ENCODE measurements around the gene CERS4.

Gene CERS4, protein sequence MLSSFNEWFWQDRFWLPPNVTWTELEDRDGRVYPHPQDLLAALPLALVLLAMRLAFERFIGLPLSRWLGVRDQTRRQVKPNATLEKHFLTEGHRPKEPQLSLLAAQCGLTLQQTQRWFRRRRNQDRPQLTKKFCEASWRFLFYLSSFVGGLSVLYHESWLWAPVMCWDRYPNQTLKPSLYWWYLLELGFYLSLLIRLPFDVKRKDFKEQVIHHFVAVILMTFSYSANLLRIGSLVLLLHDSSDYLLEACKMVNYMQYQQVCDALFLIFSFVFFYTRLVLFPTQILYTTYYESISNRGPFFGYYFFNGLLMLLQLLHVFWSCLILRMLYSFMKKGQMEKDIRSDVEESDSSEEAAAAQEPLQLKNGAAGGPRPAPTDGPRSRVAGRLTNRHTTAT

DNA sequence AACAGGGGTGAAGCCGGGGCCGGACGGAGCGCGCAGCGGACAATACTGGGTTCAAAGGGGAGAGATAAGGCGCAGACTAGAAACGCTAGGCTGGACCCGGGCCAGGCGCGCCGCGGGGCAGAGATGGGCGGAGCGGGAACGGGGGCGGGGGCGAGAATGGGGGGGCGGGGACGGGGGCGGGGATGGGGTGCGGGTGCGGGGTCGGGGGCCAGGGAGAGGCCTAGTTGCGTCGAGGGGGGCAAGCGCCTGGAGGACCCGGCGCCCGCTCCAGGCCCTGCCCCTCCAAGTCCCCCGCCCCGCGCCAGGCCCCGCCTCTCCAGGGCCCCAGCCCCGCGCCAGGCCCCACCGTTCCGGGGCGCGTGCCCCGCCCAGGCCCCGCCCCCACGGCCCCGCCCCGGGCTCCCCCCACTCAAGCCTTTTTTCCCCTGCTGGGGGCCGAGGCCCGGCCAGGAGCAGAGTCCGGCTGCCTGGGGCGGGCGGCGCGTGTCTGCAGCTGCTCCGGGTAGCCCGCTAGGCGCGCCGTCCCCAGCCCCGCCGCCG is at the start of gene CERS4:
TSS of gene CERS4 (plus strand) at position 449 of the 540 bp plus-strand sequence. CDS start 41,707 bp downstream, outside the sequence.
- H3K4me3 ChIP-seq (ENCODE audit: low read depth, low read length), result peak within 1 kb of the TSS; percentile 81
- TF ChIP-seq POLR2A (IDR thresholded peaks at IDR 0.05; ENCODE audit: extremely low read depth, insufficient read length) (peak; percentile 80), MYC (IDR thresholded peaks at IDR 0.05; ENCODE audit: low read depth, low read length) (no peak)
- TF ChIP-seq, protein P1, sequence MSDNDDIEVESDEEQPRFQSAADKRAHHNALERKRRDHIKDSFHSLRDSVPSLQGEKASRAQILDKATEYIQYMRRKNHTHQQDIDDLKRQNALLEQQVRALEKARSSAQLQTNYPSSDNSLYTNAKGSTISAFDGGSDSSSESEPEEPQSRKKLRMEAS (IDR thresholded peaks at IDR 0.05; ENCODE audit: low read depth, low read length), result peak; percentile 34; the same call in 1 of the 2 replicates
- TF ChIP-seq, protein P2, sequence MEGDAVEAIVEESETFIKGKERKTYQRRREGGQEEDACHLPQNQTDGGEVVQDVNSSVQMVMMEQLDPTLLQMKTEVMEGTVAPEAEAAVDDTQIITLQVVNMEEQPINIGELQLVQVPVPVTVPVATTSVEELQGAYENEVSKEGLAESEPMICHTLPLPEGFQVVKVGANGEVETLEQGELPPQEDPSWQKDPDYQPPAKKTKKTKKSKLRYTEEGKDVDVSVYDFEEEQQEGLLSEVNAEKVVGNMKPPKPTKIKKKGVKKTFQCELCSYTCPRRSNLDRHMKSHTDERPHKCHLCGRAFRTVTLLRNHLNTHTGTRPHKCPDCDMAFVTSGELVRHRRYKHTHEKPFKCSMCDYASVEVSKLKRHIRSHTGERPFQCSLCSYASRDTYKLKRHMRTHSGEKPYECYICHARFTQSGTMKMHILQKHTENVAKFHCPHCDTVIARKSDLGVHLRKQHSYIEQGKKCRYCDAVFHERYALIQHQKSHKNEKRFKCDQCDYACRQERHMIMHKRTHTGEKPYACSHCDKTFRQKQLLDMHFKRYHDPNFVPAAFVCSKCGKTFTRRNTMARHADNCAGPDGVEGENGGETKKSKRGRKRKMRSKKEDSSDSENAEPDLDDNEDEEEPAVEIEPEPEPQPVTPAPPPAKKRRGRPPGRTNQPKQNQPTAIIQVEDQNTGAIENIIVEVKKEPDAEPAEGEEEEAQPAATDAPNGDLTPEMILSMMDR (IDR thresholded peaks at IDR 0.05; ENCODE audit: low read depth, low read length), result no peak
- DNase-seq (ENCODE audit: low read depth), result peak; percentile 96

DNA sequence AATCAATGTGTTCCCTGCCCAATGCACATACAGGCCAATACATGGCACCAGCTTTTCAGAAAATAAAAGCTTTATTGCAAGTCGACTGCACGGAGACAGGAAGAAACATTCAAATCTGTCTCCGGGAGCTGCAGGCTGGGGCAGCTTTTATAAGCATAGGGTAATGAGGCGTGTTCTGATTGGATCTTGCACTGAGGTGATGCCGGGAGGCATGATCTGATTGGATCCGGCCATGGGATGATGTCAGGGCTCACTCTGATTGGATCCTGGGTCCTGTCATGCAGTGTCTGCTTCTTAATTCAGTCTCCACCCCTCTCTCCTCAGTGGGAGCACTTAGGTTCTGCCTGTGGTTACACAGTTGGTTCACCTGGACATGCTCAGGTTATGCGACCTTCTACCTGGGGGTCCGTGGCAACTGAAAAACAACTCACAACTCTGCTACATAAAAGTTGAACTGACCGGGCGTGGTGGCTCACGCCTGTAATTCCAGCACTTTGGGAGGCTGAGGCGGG is 48.0 kb upstream of the CERS4 start:
- H3K4me3 ChIP-seq (ENCODE audit: low read depth, low read length), result no peak overlapping the region

DNA sequence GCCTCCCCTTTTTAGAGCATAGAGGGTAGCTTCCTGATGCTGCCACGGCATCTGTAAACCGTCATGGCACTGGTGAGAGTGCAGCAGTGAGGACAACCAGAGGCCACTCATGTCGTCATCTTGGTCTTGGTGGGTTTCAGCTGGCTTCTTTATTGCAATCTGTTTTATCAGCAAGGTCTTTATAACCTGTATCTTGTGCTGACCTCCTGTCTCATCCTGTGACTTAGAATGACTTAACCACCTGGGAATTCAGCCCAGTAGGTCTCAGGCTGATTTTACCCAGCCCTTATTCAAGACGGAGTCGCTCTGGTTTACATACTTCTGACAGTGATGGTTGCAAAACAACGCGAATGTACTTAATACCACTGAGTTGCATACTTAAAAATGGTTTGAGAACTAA is 45.4 kb upstream of the CERS4 start:
- DNase-seq (ENCODE audit: low read depth), result no peak
- H3K4me3 ChIP-seq (ENCODE audit: low read depth, low read length), result no peak overlapping the region
- no peak for TF ChIP-seq POLR2A (IDR thresholded peaks at IDR 0.05; ENCODE audit: extremely low read depth, insufficient read length)
- TF ChIP-seq, protein P2 (IDR thresholded peaks at IDR 0.05; ENCODE audit: low read depth, low read length), result no peak
- TF ChIP-seq, protein P1 (IDR thresholded peaks at IDR 0.05; ENCODE audit: low read depth, low read length), result no peak
- TF ChIP-seq MYC (IDR thresholded peaks at IDR 0.05; ENCODE audit: low read depth, low read length), result no peak

More for the DNA sequence above, 48.0 kb upstream of the CERS4 start:
- DNase-seq (ENCODE audit: low read depth), result peak; percentile 84
- TF ChIP-seq, protein P1 (IDR thresholded peaks at IDR 0.05; ENCODE audit: low read depth, low read length), result no peak
- TF ChIP-seq POLR2A (IDR thresholded peaks at IDR 0.05; ENCODE audit: extremely low read depth, insufficient read length), result peak; percentile 58

DNA sequence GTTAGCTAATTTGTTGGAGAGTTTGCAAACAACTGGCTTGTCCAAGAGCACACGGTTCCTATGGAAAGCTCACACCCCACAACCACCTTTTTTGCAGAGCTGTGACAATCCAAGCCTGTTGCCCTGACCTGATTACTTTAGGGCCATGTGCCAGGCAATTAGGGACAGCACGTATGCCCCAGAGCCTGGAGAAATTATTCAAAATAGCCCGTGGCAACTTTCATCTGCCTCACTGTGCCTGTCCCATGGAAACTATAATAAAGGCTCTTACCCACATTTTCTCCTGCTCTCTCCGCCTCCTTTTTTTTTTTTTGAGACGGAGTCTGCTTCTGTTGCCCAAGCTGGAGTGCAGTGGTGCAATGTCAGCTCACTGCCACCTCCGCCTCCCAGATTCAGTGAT is 41.2 kb upstream of the CERS4 start:
- TF ChIP-seq, protein P2 (IDR thresholded peaks at IDR 0.05; ENCODE audit: low read depth, low read length), result no peak
- TF ChIP-seq, protein P1 (IDR thresholded peaks at IDR 0.05; ENCODE audit: low read depth, low read length), result no peak
- TF ChIP-seq POLR2A (IDR thresholded peaks at IDR 0.05; ENCODE audit: extremely low read depth, insufficient read length), result no peak
- TF ChIP-seq MYC (IDR thresholded peaks at IDR 0.05; ENCODE audit: low read depth, low read length), result no peak
- no peak overlapping the region for H3K4me3 ChIP-seq (ENCODE audit: low read depth, low read length)
- no peak for DNase-seq (ENCODE audit: low read depth)

DNA sequence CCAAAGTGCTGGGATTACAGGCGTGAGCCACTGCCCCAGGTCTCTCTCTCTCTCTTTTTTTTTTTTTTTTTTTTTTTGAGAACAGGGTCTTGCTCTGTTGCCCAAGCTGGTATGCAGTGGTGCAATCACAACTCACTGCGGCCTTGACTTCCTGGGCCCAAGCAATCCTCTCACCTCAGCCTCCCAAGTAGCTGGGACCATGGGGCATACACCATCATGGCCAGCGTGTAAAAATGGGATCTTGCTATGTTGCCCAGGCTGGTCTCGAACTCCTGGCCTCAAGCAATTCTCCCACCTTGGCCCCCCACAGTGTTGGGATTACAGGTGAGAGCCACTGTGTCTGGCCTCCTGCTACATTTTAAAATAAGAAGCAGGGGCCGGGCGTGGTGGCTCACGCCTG is 40.6 kb upstream of the CERS4 start:
- TF ChIP-seq, protein P1 (IDR thresholded peaks at IDR 0.05; ENCODE audit: low read depth, low read length), result no peak
- no peak for TF ChIP-seq POLR2A (IDR thresholded peaks at IDR 0.05; ENCODE audit: extremely low read depth, insufficient read length)
- TF ChIP-seq, protein P2 (IDR thresholded peaks at IDR 0.05; ENCODE audit: low read depth, low read length), result no peak
- TF ChIP-seq MYC (IDR thresholded peaks at IDR 0.05; ENCODE audit: low read depth, low read length), result no peak
- H3K4me3 ChIP-seq (ENCODE audit: low read depth, low read length), result no peak overlapping the region
- no peak for DNase-seq (ENCODE audit: low read depth)

DNA sequence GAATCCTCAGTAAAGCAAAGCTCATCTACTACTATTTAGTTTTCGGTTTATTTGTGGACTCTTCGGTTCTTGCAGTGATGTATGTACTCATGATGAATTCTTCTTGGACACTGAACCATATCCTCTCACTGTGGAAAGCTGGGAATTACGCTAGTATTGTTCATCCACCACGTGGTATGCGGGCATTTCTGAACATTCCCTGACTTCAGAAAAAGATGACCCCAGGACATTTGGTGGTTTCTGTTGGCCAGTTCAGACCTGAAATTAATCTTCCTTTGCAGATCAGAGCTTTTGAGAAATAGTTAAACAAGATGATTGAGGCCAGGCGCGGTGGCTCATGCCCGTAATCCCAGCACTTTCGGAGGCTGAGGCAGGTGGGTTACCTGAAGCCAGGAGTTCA is 34.5 kb upstream of the CERS4 start:
- H3K4me3 ChIP-seq (ENCODE audit: low read depth, low read length), result no peak overlapping the region
- DNase-seq (ENCODE audit: low read depth), result no peak
- TF ChIP-seq, protein P2 (IDR thresholded peaks at IDR 0.05; ENCODE audit: low read depth, low read length), result no peak
- TF ChIP-seq POLR2A (IDR thresholded peaks at IDR 0.05; ENCODE audit: extremely low read depth, insufficient read length) (no peak), MYC (IDR thresholded peaks at IDR 0.05; ENCODE audit: low read depth, low read length) (no peak)
- TF ChIP-seq, protein P1 (IDR thresholded peaks at IDR 0.05; ENCODE audit: low read depth, low read length), result no peak

Data from NB4 (cell line).